ENCODE measurements around the gene IFITM1. TPM values are rescaled to one million over a fixed set of nuclear protein-coding genes. Genes with fewer than 3 reads are reported as not detected.
A peak's percentile ranks its signal among the peaks of the same experiment; 100 is the strongest.

Gene IFITM1
- total and polyA plus RNA-seq, 9 of the 15 experiments (the other 6 are each of a cell fraction or from before 2014, with no cell fraction given) = 691 to 5,579 (median 974) TPM

DNA sequence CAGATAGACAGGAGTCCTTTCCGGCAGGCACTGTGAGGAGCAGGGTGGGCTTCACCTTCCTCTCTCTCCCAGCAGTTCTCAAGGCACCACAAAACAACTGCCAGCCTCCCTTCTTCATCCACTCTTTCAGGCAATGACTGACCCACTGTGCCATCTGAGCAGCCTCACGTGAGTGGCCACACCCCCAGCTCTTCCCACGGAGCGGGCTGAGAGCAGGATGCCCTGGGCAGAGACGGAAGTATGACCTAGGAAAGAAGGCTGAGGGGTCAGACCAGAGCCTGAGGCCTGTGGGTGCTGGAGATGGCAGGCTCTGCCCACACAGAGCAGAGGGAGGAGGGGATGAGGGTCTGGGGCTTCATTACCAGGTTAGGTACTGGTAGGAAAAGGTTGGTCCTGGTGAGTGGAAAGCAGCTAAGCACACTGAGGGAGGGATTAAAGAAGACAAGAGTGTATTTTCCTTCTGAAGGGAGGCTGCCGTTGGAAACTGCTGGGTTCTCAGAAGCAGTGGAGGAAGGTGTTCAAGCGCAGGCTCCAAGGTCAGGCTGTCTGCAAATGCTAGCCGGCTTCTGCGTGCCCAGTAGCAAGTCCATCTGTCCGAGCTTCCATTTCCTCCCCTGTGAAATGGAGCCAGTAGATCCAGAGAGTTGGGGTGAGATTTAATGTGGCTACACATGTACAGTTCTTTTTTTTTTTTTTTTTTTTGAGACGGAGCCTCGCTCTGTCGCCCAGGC is 31.0 kb upstream of the IFITM1 start:
- peaks cover 3% of the 10 kb centered on the region; the same call in 1 of the 3 replicates for H3K36me3 ChIP-seq (ENCODE audit: control insufficient read depth, insufficient read depth, low read length)
- no peaks in the 10 kb centered on the region for H4K20me1 ChIP-seq (replicated peaks; ENCODE audit: control insufficient read depth, insufficient read depth, low read length)
- in situ Hi-C loops (cut with MboI) (no loop called here), intact Hi-C loops (cut with micrococcal nuclease) (no loop called here)
- H3K27me3 ChIP-seq (ENCODE audit: control insufficient read depth in 2 of 2, insufficient read depth in 2 of 2, low read length in 2 of 2) = no peaks in the 10 kb centered on the region
- H3K9ac ChIP-seq (ENCODE audit: insufficient read depth in 1 of 2, low read depth in 2 of 2, low read length in 2 of 2) = peak overlapping the region in 1 of 2 experiments; percentile 75; a peak in 2 of 4 replicates
- ChIA-PET POLR2A (interaction anchor here (1.0 to 1.4 kb wide), 5 partner anchors 10 to 76 kb away, joined by 3 to 5 read pairs (median 3); partner anchors contain the start of genes BET1L and RIC8A), CTCF (ENCODE audit: low intra/inter-chr PET ratio) (no interaction called here)
- 0 out of 3 replicates have a peak overlapping the region, but pooled peaks have one; percentile 36 for H3K27ac ChIP-seq (ENCODE audit: extremely low read depth, low read depth, low read length)
- FAIRE-seq = no peak
- H3K4me3 ChIP-seq = no peak overlapping the region
- peaks cover 19 to 71% of the 10 kb centered on the region in 2 experiments for H3K4me1 ChIP-seq (replicated peaks in 1 of 2; ENCODE audit: control insufficient read depth in 2 of 2, insufficient read depth in 2 of 2, low read length in 2 of 2)
- 54% methylated on average over 11 of the region's 13 CpGs for WGBS (ENCODE audit: insufficient coverage, low coverage, missing lambda C conversion rate)
- H3K79me2 ChIP-seq (ENCODE audit: control insufficient read depth, insufficient read depth, low read length) = peaks cover 9% of the 10 kb centered on the region
- no peaks in the 10 kb centered on the region; the same call in 1 of the 2 replicates for H3K9me3 ChIP-seq (replicated peaks; ENCODE audit: control insufficient read depth, insufficient read depth, low read depth, low read length)
- no peak for DNase-seq (ENCODE audit: extremely low read depth in 1 of 4, low spot score in 3 of 4)
- no peak for ATAC-seq
- H3K4me2 ChIP-seq (ENCODE audit: insufficient read depth, low read length) = no peak overlapping the region
- TF ChIP-seq, protein P1, sequence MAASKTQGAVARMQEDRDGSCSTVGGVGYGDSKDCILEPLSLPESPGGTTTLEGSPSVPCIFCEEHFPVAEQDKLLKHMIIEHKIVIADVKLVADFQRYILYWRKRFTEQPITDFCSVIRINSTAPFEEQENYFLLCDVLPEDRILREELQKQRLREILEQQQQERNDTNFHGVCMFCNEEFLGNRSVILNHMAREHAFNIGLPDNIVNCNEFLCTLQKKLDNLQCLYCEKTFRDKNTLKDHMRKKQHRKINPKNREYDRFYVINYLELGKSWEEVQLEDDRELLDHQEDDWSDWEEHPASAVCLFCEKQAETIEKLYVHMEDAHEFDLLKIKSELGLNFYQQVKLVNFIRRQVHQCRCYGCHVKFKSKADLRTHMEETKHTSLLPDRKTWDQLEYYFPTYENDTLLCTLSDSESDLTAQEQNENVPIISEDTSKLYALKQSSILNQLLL (CRISPR knock-in tag; IDR thresholded peaks at IDR 0.05; ENCODE audit: borderline replicate concordance) = no peak
- TF ChIP-seq PHTF2 (CRISPR knock-in tag; IDR thresholded peaks at IDR 0.05) (no peak), BHLHE40 (IDR thresholded peaks at IDR 0.05; ENCODE audit: low read length) (peak; percentile 45; the same call in 1 of the 2 replicates), MTF1 (CRISPR knock-in tag; IDR thresholded peaks at IDR 0.05; ENCODE audit: borderline replicate concordance) (no peak), NFYB (IDR thresholded peaks at IDR 0.05; ENCODE audit: extremely low read depth, insufficient read length) (no peak), CHD1 (IDR thresholded peaks at IDR 0.05; ENCODE audit: low read length) (no peak)
- BruUV-seq (replicated peaks) = no TSS peak
- no peak overlapping the region for H2AFZ ChIP-seq (ENCODE audit: low read depth, low read length)
- no peaks in the 10 kb centered on the region for H3K9me1 ChIP-seq (ENCODE audit: control insufficient read depth, insufficient read depth, low read length)

Measured in K562 (cell line).